Neural cell (in vitro differentiated cells): ENCODE measurements around the gene TM9SF3. TPM values are rescaled to one million over a fixed set of nuclear protein-coding genes. Genes with fewer than 3 reads are reported as not detected.

ENCODE experiments used
- H2AFZ ChIP-seq: fragments of 200-600, 300-800 bp; sonication (generic), shearing (Covaris generic); 2 replicates; pipeline ENCODE4 v1.6.0; 2014; ENCODE audit warnings: low read depth, mild to moderate bottlenecking, antibody characterized with exemption, low read length, moderate library complexity
- H3F3A ChIP-seq: fragments of 200-600 bp; shearing (Covaris generic); 2 replicates; pipeline ENCODE4 v1.6.1; 2016; ENCODE audit warnings: mild to moderate bottlenecking, moderate library complexity, mixed read lengths, antibody characterized with exemption, low read length; ENCODE audit not compliant: insufficient read depth, poor library complexity, severe bottlenecking
- H3K27ac ChIP-seq: fragments of 200-600, 300-800 bp; sonication (generic), shearing (Covaris generic); 2 replicates; pipeline ENCODE4 v1.5.1; 2014; ENCODE audit warnings: mild to moderate bottlenecking, low read length, moderate library complexity
- H3K27me3 ChIP-seq: fragments of 300-800, 200-600 bp; sonication (generic), shearing (Covaris generic); 2 replicates; pipeline ENCODE4 v1.6.0; 2014; ENCODE audit warnings: mild to moderate bottlenecking, low read depth, low read length, moderate library complexity; ENCODE audit not compliant: insufficient read depth
- H3K36me3 ChIP-seq: fragments of 300-800, 200-600 bp; sonication (generic), shearing (Covaris generic); 2 replicates; pipeline ENCODE4 v1.5.1; 2014; ENCODE audit warnings: mild to moderate bottlenecking, antibody characterized with exemption, low read length, moderate library complexity; ENCODE audit not compliant: insufficient read depth
- H3K4me2 ChIP-seq: fragments of 300-800, 200-600 bp; sonication (generic), shearing (Covaris generic); 2 replicates; pipeline ENCODE4 v1.6.0; 2014; ENCODE audit warnings: mild to moderate bottlenecking, low read length
- H3K4me3 ChIP-seq: fragments of 300-800, 200-600 bp; sonication (generic), shearing (Covaris generic); 2 replicates; pipeline ENCODE4 v1.5.1; 2014; ENCODE audit warnings: mild to moderate bottlenecking, low read length, moderate library complexity
- H3K79me2 ChIP-seq: fragments of 200-600 bp; shearing (Covaris generic); replicated peaks from 2 replicates; pipeline ENCODE4 v1.6.0; 2014; ENCODE audit warnings: mild to moderate bottlenecking, low read length, moderate library complexity; ENCODE audit not compliant: insufficient read depth
- H3K9ac ChIP-seq: fragments of 300-800, 200-600 bp; sonication (generic), shearing (Covaris generic); 2 replicates; pipeline ENCODE4 v1.6.1; 2016; ENCODE audit warnings: mild to moderate bottlenecking, low read length, mixed read lengths
- H3K9me2 ChIP-seq: fragments of 200-600 bp; shearing (Covaris generic); 2 replicates; pipeline ENCODE4 v1.6.1; 2016; ENCODE audit warnings: mild to moderate bottlenecking, low read length, mixed read lengths; ENCODE audit not compliant: insufficient read depth
- H3K9me3 ChIP-seq: fragments of 200-600, 300-800 bp; sonication (generic), shearing (Covaris generic); 2 replicates; pipeline ENCODE4 v1.6.1; 2016; ENCODE audit warnings: mild to moderate bottlenecking, mixed run types, low read length, moderate library complexity, mixed read lengths
- H4K20me1 ChIP-seq: fragments of 200-600 bp; shearing (Covaris generic); 2 replicates; pipeline ENCODE4 v1.6.1; 2016; ENCODE audit warnings: mild to moderate bottlenecking, mixed run types; ENCODE audit not compliant: insufficient read depth
- CTCF ChIP-seq: fragments of 450-650 bp; IDR thresholded peaks from 2 replicates; pipeline ENCODE4 v1.5.1; 2014; ENCODE audit warnings: antibody characterized with exemption, mild to moderate bottlenecking, moderate library complexity; ENCODE audit not compliant: poor library complexity, severe bottlenecking
- EP300 ChIP-seq: fragments of 450-650 bp; conservative IDR thresholded peaks from 2 replicates; pipeline ENCODE4 v1.6.1; 2014; ENCODE audit warnings: antibody characterized with exemption, mild to moderate bottlenecking, moderate library complexity; ENCODE audit not compliant: poor library complexity, severe bottlenecking
- EZH2 ChIP-seq: fragments of 200-600, 300-800 bp; shearing (Covaris generic), sonication (generic); IDR thresholded peaks from 2 replicates; pipeline ENCODE4 v1.6.1; 2014; ENCODE audit warnings: antibody characterized with exemption, low read length, borderline replicate concordance, mild to moderate bottlenecking; ENCODE audit not compliant: insufficient read depth, poor library complexity, severe bottlenecking
- MXI1 ChIP-seq: fragments of 450-650 bp; conservative IDR thresholded peaks from 2 replicates; pipeline ENCODE4 v1.6.1; 2014; ENCODE audit warnings: antibody characterized with exemption, mild to moderate bottlenecking; ENCODE audit not compliant: poor library complexity, severe bottlenecking
- POLR2AphosphoS5 ChIP-seq: IDR thresholded peaks from 2 replicates; pipeline ENCODE4 v1.6.1; 2012
- RAD21 ChIP-seq: fragments of 450-650 bp; conservative IDR thresholded peaks from 2 replicates; pipeline ENCODE4 v1.6.1; 2014; ENCODE audit warnings: antibody characterized with exemption, mild to moderate bottlenecking, moderate library complexity
- REST ChIP-seq: IDR thresholded peaks from 2 replicates; pipeline ENCODE4 v1.6.1; 2012; ENCODE audit warnings: borderline replicate concordance
- SMC3 ChIP-seq: fragments of 450-650 bp; conservative IDR thresholded peaks from 2 replicates; pipeline ENCODE4 v1.6.1; 2014; ENCODE audit warnings: antibody characterized with exemption, mild to moderate bottlenecking, moderate library complexity; ENCODE audit not compliant: poor library complexity
- TAF1 ChIP-seq: IDR thresholded peaks from 2 replicates; pipeline ENCODE4 v1.6.1; 2012; ENCODE audit warnings: low read depth
- polyA plus RNA-seq: library from polyadenylated mRNA; depleted of rRNA; stranded (reverse); fragments of >200 nt; gene quantifications from 2 replicates; pipeline ENCODE4 v1.2.3, GENCODE V29; 2014

TM9SF3 gene
- polyA plus RNA-seq, 1 donor from 2014 or later: 66.4 TPM

- no peak overlapping the region for H3K9ac ChIP-seq
- no peaks in the 10 kb centered on the region for H3K9me2 ChIP-seq
- H3F3A ChIP-seq: no peaks in the 10 kb centered on the region
- H3K36me3 ChIP-seq: no peaks in the 10 kb centered on the region
- no peaks in the 10 kb centered on the region for H4K20me1 ChIP-seq
- H3K4me3 ChIP-seq: no peak overlapping the region
- no peak overlapping the region for H3K27ac ChIP-seq
- H3K27me3 ChIP-seq: no peaks in the 10 kb centered on the region
- TF ChIP-seq RAD21: no peak
- no peak for TF ChIP-seq EZH2
- TF ChIP-seq SMC3: no peak
- TF ChIP-seq CTCF: no peak
- TF ChIP-seq MXI1: no peak
- no peak for TF ChIP-seq TAF1
- no peak for TF ChIP-seq EP300
- no peak for TF ChIP-seq REST
- TF ChIP-seq POLR2AphosphoS5: no peak
- no peak overlapping the region for H3K4me2 ChIP-seq
- H3K9me3 ChIP-seq: no peaks in the 10 kb centered on the region
- no peaks in the 10 kb centered on the region for H3K79me2 ChIP-seq
- H2AFZ ChIP-seq: no peak overlapping the region
Measured at GRCh38 chr10:96596422-96597407, 9.9 kb upstream of the TM9SF3 start.

GRCh38 chr10:96595741-96596140 lies 8.9 kb upstream of the TM9SF3 start:
- H3K9me3 ChIP-seq: no peaks in the 10 kb centered on the region
- no peaks in the 10 kb centered on the region for H3F3A ChIP-seq
- no peak overlapping the region for H3K9ac ChIP-seq
- TF ChIP-seq EP300 (no peak), RAD21 (no peak), CTCF (no peak), SMC3 (no peak), MXI1 (no peak), POLR2AphosphoS5 (no peak), EZH2 (no peak)
- H3K27ac ChIP-seq: no peak overlapping the region
- no peaks in the 10 kb centered on the region for H3K36me3 ChIP-seq
- H3K27me3 ChIP-seq: no peaks in the 10 kb centered on the region
- no peaks in the 10 kb centered on the region for H4K20me1 ChIP-seq
- H3K4me2 ChIP-seq: no peak overlapping the region
- no peak overlapping the region for H3K4me3 ChIP-seq
- H3K9me2 ChIP-seq: no peaks in the 10 kb centered on the region
- no peak overlapping the region for H2AFZ ChIP-seq
- no peaks in the 10 kb centered on the region for H3K79me2 ChIP-seq
